ENCODE measurements around the gene CFDP1.

The CFDP1 gene

GRCh38 chr16:75260851-75261589 lies 172.3 kb downstream of the CFDP1 start:
- H3K9ac ChIP-seq (ENCODE audit: low read depth, low read length): no peak overlapping the region
- no peaks in the 10 kb centered on the region for H3K27me3 ChIP-seq (ENCODE audit: insufficient read depth, low read length, poor library complexity)
- no peak for TF ChIP-seq EZH2 (IDR thresholded peaks at IDR 0.05; ENCODE audit: borderline replicate concordance, low read depth, low read length, severe bottlenecking)
- TF ChIP-seq CTCF (IDR thresholded peaks at IDR 0.05; ENCODE audit: borderline replicate concordance, extremely low read depth, low read length, poor library complexity, severe bottlenecking): no peak
- H2AFZ ChIP-seq (ENCODE audit: low read depth, low read length): no peak overlapping the region
- no peaks in the 10 kb centered on the region for H3K36me3 ChIP-seq (ENCODE audit: insufficient read depth, low read length)
- H3K4me2 ChIP-seq (ENCODE audit: insufficient read depth, low read length): no peak overlapping the region
- H4K20me1 ChIP-seq (ENCODE audit: insufficient read depth, low read length): peaks cover 27% of the 10 kb centered on the region
- DNase-seq: no peak
- no peak overlapping the region for H3K4me3 ChIP-seq (ENCODE audit: low read depth in 1 of 2, low read length in 2 of 2)
- H3K9me3 ChIP-seq (ENCODE audit: insufficient read depth, low read length, severe bottlenecking): no peaks in the 10 kb centered on the region
- H3K79me2 ChIP-seq (ENCODE audit: insufficient read depth, low read length): no peaks in the 10 kb centered on the region
- no peaks in the 10 kb centered on the region for H3K4me1 ChIP-seq (ENCODE audit: insufficient read depth, low read length)
- ATAC-seq (ENCODE audit: insufficient read depth, low read depth): no peak
- no peak overlapping the region for H3K27ac ChIP-seq (ENCODE audit: low read length)

- Histone ChIP-seq H3K4me1 (ENCODE audit: insufficient read depth, low read length) (no peaks in the 10 kb centered on the region), H2AFZ (ENCODE audit: low read depth, low read length) (no peak overlapping the region), H3K9ac (ENCODE audit: low read depth, low read length) (no peak overlapping the region), H3K36me3 (ENCODE audit: insufficient read depth, low read length) (no peaks in the 10 kb centered on the region), H3K9me3 (ENCODE audit: insufficient read depth, low read length, severe bottlenecking) (no peaks in the 10 kb centered on the region), H3K27ac (ENCODE audit: low read length) (no peak overlapping the region), H3K79me2 (ENCODE audit: insufficient read depth, low read length) (no peaks in the 10 kb centered on the region), H3K27me3 (ENCODE audit: insufficient read depth, low read length, poor library complexity) (peaks cover 7% of the 10 kb centered on the region), H4K20me1 (ENCODE audit: insufficient read depth, low read length) (peaks cover 17% of the 10 kb centered on the region; the same call in 1 of the 2 replicates), H3K4me2 (ENCODE audit: insufficient read depth, low read length) (no peak overlapping the region), H3K4me3 (ENCODE audit: low read depth in 1 of 2, low read length in 2 of 2) (no peak overlapping the region)
- ATAC-seq (ENCODE audit: insufficient read depth, low read depth) (no peak), DNase-seq (no peak)
- TF ChIP-seq EZH2 (IDR thresholded peaks at IDR 0.05; ENCODE audit: borderline replicate concordance, low read depth, low read length, severe bottlenecking): no peak
- TF ChIP-seq CTCF (IDR thresholded peaks at IDR 0.05; ENCODE audit: borderline replicate concordance, extremely low read depth, low read length, poor library complexity, severe bottlenecking): no peak
These were observed 174.5 kb downstream of the CFDP1 start for GRCh38 chr16:75258807-75259141.

- peaks cover 16% of the 10 kb centered on the region; the same call in 1 of the 2 replicates for H4K20me1 ChIP-seq (ENCODE audit: insufficient read depth, low read length)
- DNase-seq (no peak), ATAC-seq (ENCODE audit: insufficient read depth, low read depth) (0 out of 3 replicates have a peak, but pooled peaks have one; percentile 28)
- peaks cover 7% of the 10 kb centered on the region for H3K27me3 ChIP-seq (ENCODE audit: insufficient read depth, low read length, poor library complexity)
- TF ChIP-seq CTCF (IDR thresholded peaks at IDR 0.05; ENCODE audit: borderline replicate concordance, extremely low read depth, low read length, poor library complexity, severe bottlenecking) (no peak), EZH2 (IDR thresholded peaks at IDR 0.05; ENCODE audit: borderline replicate concordance, low read depth, low read length, severe bottlenecking) (no peak)
- H3K9me3 ChIP-seq (ENCODE audit: insufficient read depth, low read length, severe bottlenecking): no peaks in the 10 kb centered on the region
- H3K36me3 ChIP-seq (ENCODE audit: insufficient read depth, low read length): no peaks in the 10 kb centered on the region
- H3K27ac ChIP-seq (ENCODE audit: low read length): no peak overlapping the region
- H3K4me3 ChIP-seq (ENCODE audit: low read depth in 1 of 2, low read length in 2 of 2): no peak overlapping the region
- H3K4me1 ChIP-seq (ENCODE audit: insufficient read depth, low read length): no peaks in the 10 kb centered on the region
- H3K4me2 ChIP-seq (ENCODE audit: insufficient read depth, low read length): no peak overlapping the region
- H3K9ac ChIP-seq (ENCODE audit: low read depth, low read length): no peak overlapping the region
- no peak overlapping the region for H2AFZ ChIP-seq (ENCODE audit: low read depth, low read length)
- H3K79me2 ChIP-seq (ENCODE audit: insufficient read depth, low read length): no peaks in the 10 kb centered on the region
These were observed 175.2 kb downstream of the CFDP1 start for GRCh38 chr16:75257886-75258806.
